Neural crest cell (in vitro differentiated cells): ENCODE measurements around the gene TMPRSS12. TPM values are rescaled to one million over a fixed set of nuclear protein-coding genes. Genes with fewer than 3 reads are reported as not detected.
"Not testable (repeated sequence)": the region's sequence is repeated elsewhere in the genome, so short reads cannot be mapped to it uniquely, and the experiment has no call there.

Experiments used
- DNase-seq: peaks from one replicate; pipeline ENCODE4 v3.0.0; 2021; ENCODE audit warnings: low read depth, mixed read lengths, low spot score
- H3K27ac Mint-ChIP-seq: one replicate; pipeline ENCODE4 v1.8.0; 2021; ENCODE audit warnings: mild to moderate bottlenecking, mixed read lengths; ENCODE audit not compliant: unreplicated experiment
- H3K27me3 Mint-ChIP-seq: 2 replicates; pipeline ENCODE4 v1.8.0; 2021; ENCODE audit warnings: low read depth, mild to moderate bottlenecking, mixed read lengths
- H3K36me3 Mint-ChIP-seq: 2 replicates; pipeline ENCODE4 v1.8.0; 2021; ENCODE audit warnings: low read depth, mild to moderate bottlenecking, mixed read lengths
- H3K4me1 Mint-ChIP-seq: 2 replicates; pipeline ENCODE4 v1.8.0; 2021; ENCODE audit warnings: mixed read lengths
- H3K4me3 Mint-ChIP-seq: one replicate; pipeline ENCODE4 v1.8.0; 2021; ENCODE audit warnings: mild to moderate bottlenecking, mixed read lengths
- H3K9me3 Mint-ChIP-seq: 2 replicates; pipeline ENCODE4 v1.8.0; 2021; ENCODE audit warnings: mixed read lengths
- total RNA-seq: library from RNA; stranded (reverse); gene quantifications from 2 replicates; pipeline ENCODE4 v1.2.1, GENCODE V29; 2021
- TF ChIP-seq, protein P1 (sequence below): fragments of 200-600 bp; sonication (generic); conservative IDR thresholded peaks from 2 replicates; pipeline ENCODE4 v1.5.0; 2021; ENCODE audit warnings: antibody characterized with exemption, mild to moderate bottlenecking

Gene TMPRSS12
- total RNA-seq, 1 donor from 2014 or later, result not detected

DNA sequence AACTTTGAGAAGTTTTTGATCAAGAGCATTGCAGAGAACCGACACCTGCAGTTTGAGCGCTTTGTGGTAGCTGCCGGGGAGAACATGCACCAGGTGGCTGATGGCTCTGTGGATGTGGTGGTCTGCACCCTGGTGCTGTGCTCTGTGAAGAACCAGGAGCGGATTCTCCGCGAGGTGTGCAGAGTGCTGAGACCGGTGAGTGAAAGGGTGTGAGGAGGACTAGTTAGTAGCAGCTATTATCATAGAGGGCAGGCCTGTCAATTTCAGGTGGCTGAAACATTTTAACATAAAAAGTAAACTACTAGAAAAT lies 82.6 kb downstream of the TMPRSS12 start:
- TF ChIP-seq, protein P1, sequence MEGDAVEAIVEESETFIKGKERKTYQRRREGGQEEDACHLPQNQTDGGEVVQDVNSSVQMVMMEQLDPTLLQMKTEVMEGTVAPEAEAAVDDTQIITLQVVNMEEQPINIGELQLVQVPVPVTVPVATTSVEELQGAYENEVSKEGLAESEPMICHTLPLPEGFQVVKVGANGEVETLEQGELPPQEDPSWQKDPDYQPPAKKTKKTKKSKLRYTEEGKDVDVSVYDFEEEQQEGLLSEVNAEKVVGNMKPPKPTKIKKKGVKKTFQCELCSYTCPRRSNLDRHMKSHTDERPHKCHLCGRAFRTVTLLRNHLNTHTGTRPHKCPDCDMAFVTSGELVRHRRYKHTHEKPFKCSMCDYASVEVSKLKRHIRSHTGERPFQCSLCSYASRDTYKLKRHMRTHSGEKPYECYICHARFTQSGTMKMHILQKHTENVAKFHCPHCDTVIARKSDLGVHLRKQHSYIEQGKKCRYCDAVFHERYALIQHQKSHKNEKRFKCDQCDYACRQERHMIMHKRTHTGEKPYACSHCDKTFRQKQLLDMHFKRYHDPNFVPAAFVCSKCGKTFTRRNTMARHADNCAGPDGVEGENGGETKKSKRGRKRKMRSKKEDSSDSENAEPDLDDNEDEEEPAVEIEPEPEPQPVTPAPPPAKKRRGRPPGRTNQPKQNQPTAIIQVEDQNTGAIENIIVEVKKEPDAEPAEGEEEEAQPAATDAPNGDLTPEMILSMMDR, result no peak
- Mint-ChIP-seq H3K27ac (no peak overlapping the region), H3K9me3 (no peaks in the 10 kb centered on the region), H3K36me3 (no peaks in the 10 kb centered on the region), H3K4me3 (peak overlapping the region; percentile 79), H3K4me1 (peaks cover 40% of the 10 kb centered on the region), H3K27me3 (no peaks in the 10 kb centered on the region)
- DNase-seq, result no peak

GRCh38 chr12:50925920-50926319 lies 83.2 kb downstream of the TMPRSS12 start:
- TF ChIP-seq, protein P1, result no peak
- Mint-ChIP-seq H3K36me3 (no peaks in the 10 kb centered on the region), H3K9me3 (no peaks in the 10 kb centered on the region), H3K4me3 (no peak overlapping the region), H3K27ac (no peak overlapping the region), H3K4me1 (peaks cover 40% of the 10 kb centered on the region), H3K27me3 (no peaks in the 10 kb centered on the region)
- no peak for DNase-seq

- H3K36me3 Mint-ChIP-seq, result no peaks in the 10 kb centered on the region
- peaks cover 40% of the 10 kb centered on the region for H3K4me1 Mint-ChIP-seq
- no peak overlapping the region for H3K27ac Mint-ChIP-seq
- DNase-seq, result no peak
- no peak overlapping the region for H3K4me3 Mint-ChIP-seq
- no peaks in the 10 kb centered on the region for H3K9me3 Mint-ChIP-seq
- no peaks in the 10 kb centered on the region for H3K27me3 Mint-ChIP-seq
- TF ChIP-seq, protein P1, result no peak
Observed at GRCh38 chr12:50926415-50926814, 83.7 kb downstream of the TMPRSS12 start.

DNA sequence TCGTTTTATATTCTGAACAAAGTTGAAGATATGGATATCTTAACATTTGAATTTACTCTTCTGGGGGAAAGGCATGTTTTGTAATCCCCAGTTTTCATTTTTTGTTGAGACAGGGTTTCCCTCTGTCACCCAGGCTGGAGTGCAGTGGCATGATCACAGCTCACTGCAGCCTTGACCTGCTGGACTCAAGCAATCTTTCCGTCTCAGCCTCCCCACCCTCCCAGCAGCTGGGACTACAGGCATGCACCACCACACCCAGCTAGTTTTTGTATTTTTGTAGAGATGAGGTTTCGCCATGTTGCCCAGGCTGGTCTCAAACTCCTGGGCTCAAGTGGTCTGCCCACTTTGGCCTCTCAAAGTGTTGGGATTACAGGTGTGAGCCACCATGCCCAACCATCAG lies 84.2 kb downstream of the TMPRSS12 start:
- H3K9me3 Mint-ChIP-seq, H3K27me3 Mint-ChIP-seq, H3K36me3 Mint-ChIP-seq, H3K4me3 Mint-ChIP-seq, H3K27ac Mint-ChIP-seq, DNase-seq: not testable (repeated sequence)
- peaks cover 40% of the 10 kb centered on the region for H3K4me1 Mint-ChIP-seq

DNA sequence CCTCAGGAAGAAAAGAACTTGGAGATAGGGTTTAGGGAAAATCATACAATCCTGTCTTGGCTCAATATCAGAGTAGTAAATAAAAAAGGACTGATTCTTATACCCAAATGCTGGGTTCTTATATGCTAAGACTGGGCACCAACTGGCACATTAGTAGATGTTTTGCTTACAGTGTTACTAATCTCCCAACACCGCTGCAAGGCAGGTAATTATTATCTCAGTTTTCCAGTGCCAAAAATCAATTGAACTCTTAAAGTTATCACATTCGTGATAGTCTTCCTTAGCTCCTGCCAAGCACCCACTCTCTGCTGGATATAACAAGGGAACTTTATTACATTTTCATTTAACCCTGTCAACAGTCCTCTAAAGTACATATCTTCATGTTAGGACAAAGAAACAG lies 84.6 kb downstream of the TMPRSS12 start:
- Mint-ChIP-seq H3K27me3 (no peaks in the 10 kb centered on the region), H3K9me3 (no peaks in the 10 kb centered on the region), H3K36me3 (no peaks in the 10 kb centered on the region), H3K4me3 (no peak overlapping the region), H3K4me1 (peaks cover 37% of the 10 kb centered on the region), H3K27ac (no peak overlapping the region)
- TF ChIP-seq, protein P1, result no peak
- DNase-seq, result no peak

DNA sequence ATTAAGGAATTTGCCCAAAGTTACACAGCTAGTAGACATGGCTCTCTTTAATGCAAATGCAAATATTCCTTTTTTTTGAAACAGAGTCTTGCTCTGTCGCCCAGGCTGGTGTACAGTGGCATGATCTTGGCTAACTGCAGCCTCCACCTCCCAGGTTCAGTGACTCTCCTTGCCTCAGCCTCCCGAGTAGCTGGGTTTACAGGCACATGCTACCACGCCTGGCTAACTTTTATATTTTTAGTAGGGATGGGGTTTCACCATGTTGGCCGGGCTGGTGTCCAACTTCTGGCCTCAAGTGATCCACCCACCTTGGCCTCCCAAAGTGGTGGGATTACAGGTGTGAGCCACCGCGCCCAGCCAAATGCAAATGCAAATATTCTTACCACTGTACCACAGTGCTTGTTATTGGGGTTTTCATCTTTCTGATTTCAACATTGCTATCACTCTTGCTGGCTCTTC lies 85.1 kb downstream of the TMPRSS12 start:
- DNase-seq, result no peak
- no peak overlapping the region for H3K27ac Mint-ChIP-seq
- H3K4me3 Mint-ChIP-seq, result no peak overlapping the region
- no peaks in the 10 kb centered on the region for H3K9me3 Mint-ChIP-seq
- peaks cover 34% of the 10 kb centered on the region for H3K4me1 Mint-ChIP-seq
- no peaks in the 10 kb centered on the region for H3K27me3 Mint-ChIP-seq
- TF ChIP-seq, protein P1, result no peak
- H3K36me3 Mint-ChIP-seq, result no peaks in the 10 kb centered on the region
